HAP-1 (cell line): ENCODE data around the gene DMD.
"Not testable (repeated sequence)": the region's sequence is repeated elsewhere in the genome, so short reads cannot be mapped to it uniquely, and the experiment has no call there.

Source experiments
- DNase-seq, 2 experiments: peaks; one replicate each; pipeline ENCODE4 v3.0.0-alpha.2; 2016 to 2020; ENCODE audit warnings: low spot score in 2 of 2
- H3K27me3 ChIP-seq: fragments of 250-450 bp; sonication (Bioruptor Pico); 2 replicates; pipeline ENCODE4 v1.5.1; 2020; ENCODE audit warnings: low read depth, mild to moderate bottlenecking, moderate library complexity
- H3K36me3 ChIP-seq: fragments of 250-450 bp; sonication (Bioruptor Pico); replicated peaks from 2 replicates; pipeline ENCODE4 v1.5.1; 2020; ENCODE audit warnings: mild to moderate bottlenecking
- H3K4me1 ChIP-seq: fragments of 250-450 bp; sonication (Bioruptor Pico); 2 replicates; pipeline ENCODE4 v1.5.1; 2020; ENCODE audit warnings: mild to moderate bottlenecking
- H3K4me3 ChIP-seq: fragments of 250-450 bp; sonication (Bioruptor Pico); 2 replicates; pipeline ENCODE4 v1.5.1; 2020; ENCODE audit warnings: mild to moderate bottlenecking, moderate library complexity
- H3K9me3 ChIP-seq: fragments of 250-450 bp; sonication (Bioruptor Pico); 2 replicates; pipeline ENCODE4 v1.5.1; 2020; ENCODE audit warnings: mild to moderate bottlenecking, moderate library complexity
- in situ Hi-C: fragments of 300-500 bp; cut with MboI; formaldehyde crosslinking; loops from 3 replicates; pipeline ENCODE4 v1.14.3; 2020; ENCODE audit warnings: low sequenced_read_pairs, inconsistent platforms, mixed read lengths

DMD gene

DNA sequence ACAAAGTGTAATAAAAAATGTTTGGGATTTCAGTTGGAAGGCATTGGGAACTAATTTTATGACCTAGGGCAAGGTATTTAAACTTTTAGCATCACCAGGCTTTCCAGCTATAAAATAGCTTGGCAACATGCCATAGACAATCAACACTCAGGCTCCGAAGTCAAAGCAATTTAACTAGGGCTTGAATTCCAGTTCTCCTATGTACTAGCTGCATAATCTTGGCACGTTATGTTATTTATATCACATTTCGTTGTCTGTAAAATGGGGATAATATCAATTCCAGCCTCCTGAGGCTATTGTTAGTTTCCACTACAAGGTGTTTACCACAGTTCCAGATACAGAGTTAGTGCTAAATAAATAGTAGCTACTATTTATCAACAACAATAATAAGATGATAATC is 78.8 kb downstream of the DMD start:
- in situ Hi-C loops: no loop called here
- DNase-seq: no peak
- Histone ChIP-seq H3K4me3 (no peak overlapping the region), H3K36me3 (no peaks in the 10 kb centered on the region), H3K27me3 (no peaks in the 10 kb centered on the region), H3K4me1 (no peaks in the 10 kb centered on the region), H3K9me3 (no peaks in the 10 kb centered on the region)

DNA sequence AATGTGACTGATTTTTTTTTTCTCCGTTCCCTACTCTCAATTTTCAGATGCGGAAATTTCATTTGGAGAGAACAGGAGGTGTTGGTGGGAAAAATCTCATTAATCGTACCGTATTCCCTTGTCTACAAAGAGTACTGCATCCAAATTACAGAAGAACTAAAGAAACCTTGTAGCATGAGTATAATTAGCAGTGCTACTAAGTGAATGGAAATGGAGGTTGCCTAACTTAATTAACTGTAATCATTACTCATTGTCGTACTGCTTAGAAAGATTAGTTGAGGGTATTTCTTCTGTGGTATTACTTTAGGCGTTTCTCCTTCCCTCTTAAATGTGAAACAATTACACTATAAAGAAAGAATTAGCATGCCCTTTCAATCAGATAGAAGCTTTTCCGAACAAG is 81.7 kb downstream of the DMD start:
- H3K27me3 ChIP-seq: no peaks in the 10 kb centered on the region
- in situ Hi-C loops: no loop called here
- no peak overlapping the region for H3K4me3 ChIP-seq
- H3K9me3 ChIP-seq: no peaks in the 10 kb centered on the region
- H3K36me3 ChIP-seq: no peaks in the 10 kb centered on the region
- H3K4me1 ChIP-seq: no peaks in the 10 kb centered on the region
- DNase-seq: no peak

DNA sequence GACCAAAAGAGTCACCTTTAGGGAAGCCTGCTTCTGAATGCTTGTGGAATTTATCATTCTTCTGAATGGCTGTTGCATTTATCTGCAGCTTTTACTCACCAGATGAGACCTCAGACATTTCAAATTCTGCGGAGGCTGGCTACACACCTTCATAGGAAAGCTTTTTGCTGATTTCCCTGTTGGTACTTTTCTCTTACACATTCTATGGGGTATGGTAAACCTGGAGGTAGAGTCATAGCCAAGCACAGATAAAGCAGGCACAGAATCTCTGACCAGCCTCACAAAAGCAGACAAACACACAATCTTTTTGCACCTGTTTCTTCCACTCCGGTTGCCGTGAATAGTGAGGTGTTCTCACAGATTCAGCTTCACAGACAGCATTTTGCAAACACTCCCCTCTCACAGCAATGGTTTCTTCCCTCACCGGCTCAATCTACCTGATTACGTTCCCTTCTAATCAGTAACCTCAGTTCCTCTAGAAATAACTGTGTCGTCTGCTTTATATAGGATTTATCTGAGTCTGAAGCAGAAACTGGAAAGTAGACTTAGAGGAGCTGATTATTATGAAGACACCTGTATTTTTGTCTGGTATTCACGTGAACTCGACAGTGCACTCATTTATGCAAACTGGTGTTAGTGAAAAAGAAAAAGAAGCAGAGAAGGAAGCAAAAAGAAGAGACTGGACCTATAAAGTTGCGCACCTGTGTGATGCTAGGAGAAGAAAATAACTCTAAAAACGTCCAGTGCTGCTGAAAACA is 83.1 kb downstream of the DMD start:
- no peaks in the 10 kb centered on the region for H3K4me1 ChIP-seq
- in situ Hi-C loops: no loop called here
- H3K36me3 ChIP-seq: no peaks in the 10 kb centered on the region
- H3K9me3 ChIP-seq: no peaks in the 10 kb centered on the region
- no peak overlapping the region for H3K4me3 ChIP-seq
- DNase-seq: no peak
- H3K27me3 ChIP-seq: no peaks in the 10 kb centered on the region

DNA sequence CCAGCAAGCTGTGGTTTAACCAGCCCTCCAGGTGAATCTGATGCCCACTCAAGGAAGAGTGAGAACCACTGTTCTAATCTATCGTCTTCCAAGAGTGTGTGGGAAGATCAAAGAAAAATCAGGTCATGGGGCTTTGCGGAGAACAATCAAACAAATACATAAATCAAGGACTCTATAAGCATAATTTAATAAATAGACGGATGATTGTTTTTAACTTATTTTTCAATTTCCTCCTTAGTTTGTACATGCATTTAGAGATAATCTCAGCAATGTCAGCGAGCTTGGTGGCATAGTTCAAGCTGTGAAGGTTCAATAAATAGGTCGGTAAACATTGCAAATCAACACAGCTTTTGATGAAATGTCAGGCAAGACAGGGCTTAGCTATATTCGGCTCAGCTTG is 84.9 kb downstream of the DMD start:
- H3K9me3 ChIP-seq: no peaks in the 10 kb centered on the region
- in situ Hi-C loops: no loop called here
- no peaks in the 10 kb centered on the region for H3K36me3 ChIP-seq
- no peaks in the 10 kb centered on the region for H3K27me3 ChIP-seq
- no peaks in the 10 kb centered on the region for H3K4me1 ChIP-seq
- DNase-seq: no peak
- no peak overlapping the region for H3K4me3 ChIP-seq

DNA sequence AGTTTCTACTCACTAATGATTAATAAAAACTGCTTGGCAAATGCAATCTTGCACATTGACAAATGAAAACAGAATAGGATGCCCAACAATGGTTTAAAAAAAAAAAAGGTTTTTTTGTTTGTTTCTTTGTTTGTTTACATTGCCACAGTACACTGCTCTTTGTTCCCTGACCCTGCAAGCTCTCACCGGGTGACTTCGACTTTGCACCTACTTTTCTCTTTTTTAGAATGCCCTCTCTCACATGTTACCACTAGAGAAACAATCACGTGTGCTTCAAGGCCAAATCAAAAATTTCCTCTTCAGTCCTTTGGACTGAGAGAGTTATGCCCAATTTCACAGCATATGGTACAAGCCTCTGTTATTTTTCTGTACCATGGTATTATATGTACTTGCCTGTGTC is 101.5 kb downstream of the DMD start:
- DNase-seq: no peak
- Histone ChIP-seq H3K4me1 (no peaks in the 10 kb centered on the region), H3K27me3 (no peaks in the 10 kb centered on the region), H3K9me3 (no peaks in the 10 kb centered on the region), H3K4me3 (no peak overlapping the region), H3K36me3 (no peaks in the 10 kb centered on the region)
- in situ Hi-C loops: no loop called here

DNA sequence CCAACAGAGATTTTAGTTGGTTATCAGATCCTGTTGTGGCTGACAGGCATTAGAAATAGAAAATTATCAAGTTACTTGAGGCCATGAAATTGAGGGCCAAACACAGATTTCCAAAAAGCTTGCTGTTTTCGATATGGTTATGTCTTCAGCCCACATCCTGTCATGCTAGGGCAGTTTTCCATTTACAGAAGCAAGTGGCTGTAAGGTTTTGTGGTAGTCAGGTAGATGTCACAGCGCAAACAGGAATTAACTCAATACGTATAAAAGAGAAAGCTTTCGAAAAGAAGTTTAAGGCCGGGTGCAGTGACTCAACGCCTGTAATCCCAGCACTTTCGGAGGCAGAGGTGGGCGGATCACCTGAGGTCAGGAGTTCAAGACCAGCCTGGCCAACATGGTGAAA is 104.6 kb downstream of the DMD start:
- Histone ChIP-seq H3K27me3 (no peaks in the 10 kb centered on the region), H3K9me3 (no peaks in the 10 kb centered on the region), H3K36me3 (no peaks in the 10 kb centered on the region), H3K4me3 (no peak overlapping the region), H3K4me1 (no peaks in the 10 kb centered on the region)
- in situ Hi-C loops: no loop called here
- no peak for DNase-seq

DNA sequence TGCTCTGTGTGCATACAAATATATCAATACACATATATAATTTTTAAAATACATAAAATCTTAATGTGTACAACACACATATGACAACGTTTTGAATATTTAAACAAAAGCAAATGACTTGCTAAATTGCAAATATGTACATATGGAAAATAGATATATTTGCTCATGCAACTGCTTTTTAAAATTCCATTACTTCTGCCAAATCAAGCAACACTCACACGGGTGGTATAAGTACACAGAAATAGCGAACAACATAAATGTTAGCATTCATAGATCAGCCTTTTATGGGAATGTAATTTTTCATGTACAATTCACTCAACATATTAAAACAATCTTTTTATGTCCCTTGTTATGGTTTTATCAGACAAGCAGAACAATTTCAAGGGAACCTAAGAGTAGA is 116.3 kb downstream of the DMD start:
- H3K36me3 ChIP-seq: no peaks in the 10 kb centered on the region
- H3K27me3 ChIP-seq: no peaks in the 10 kb centered on the region
- H3K4me3 ChIP-seq: no peak overlapping the region
- in situ Hi-C loops: no loop called here
- DNase-seq: no peak
- H3K9me3 ChIP-seq: no peaks in the 10 kb centered on the region
- H3K4me1 ChIP-seq: no peaks in the 10 kb centered on the region

DNA sequence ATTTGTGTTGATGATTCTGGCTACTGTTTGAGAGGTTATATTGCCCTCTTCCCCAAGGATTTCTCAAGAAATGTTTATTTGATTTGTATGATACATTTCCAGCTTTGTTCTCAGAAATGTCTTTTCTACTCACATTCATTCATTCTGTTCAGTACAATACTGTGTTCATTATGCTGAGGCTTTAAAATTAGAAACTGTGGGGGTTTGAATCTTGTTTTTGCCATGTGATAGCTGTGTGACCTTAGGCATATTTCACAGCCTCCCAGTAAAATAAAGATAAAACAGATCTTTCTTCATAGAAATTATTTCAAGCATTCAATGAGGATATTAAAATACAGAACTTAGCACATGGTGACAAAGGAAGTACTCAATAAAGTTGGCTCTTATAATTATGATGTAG is 123.9 kb downstream of the DMD start:
- DNase-seq: no peak
- in situ Hi-C loops: no loop called here
- no peaks in the 10 kb centered on the region for H3K4me1 ChIP-seq
- no peaks in the 10 kb centered on the region for H3K9me3 ChIP-seq
- no peak overlapping the region for H3K4me3 ChIP-seq
- H3K27me3 ChIP-seq: no peaks in the 10 kb centered on the region
- H3K36me3 ChIP-seq: no peaks in the 10 kb centered on the region

DNA sequence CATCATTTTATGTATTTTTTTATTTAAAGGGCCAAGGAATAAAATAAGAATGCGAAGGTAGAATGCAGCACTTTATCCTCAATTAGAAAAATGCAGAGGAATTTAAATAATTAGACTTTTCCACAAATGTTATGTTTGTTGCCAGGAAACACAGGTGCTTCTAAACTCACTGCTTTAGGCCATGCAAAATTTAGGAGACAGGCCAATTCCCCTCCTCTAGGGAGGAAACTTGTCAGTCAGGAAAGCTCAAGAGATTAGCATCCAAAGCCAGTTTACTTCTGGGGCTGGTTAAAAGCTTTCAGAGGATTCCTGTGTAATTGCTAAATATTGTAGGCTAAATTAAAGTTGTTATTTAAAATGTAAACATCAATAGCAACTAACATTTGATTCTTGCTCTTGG is 124.5 kb downstream of the DMD start:
- no peak for DNase-seq
- no peak overlapping the region for H3K4me3 ChIP-seq
- no peaks in the 10 kb centered on the region for H3K9me3 ChIP-seq
- no peaks in the 10 kb centered on the region for H3K36me3 ChIP-seq
- no peaks in the 10 kb centered on the region for H3K4me1 ChIP-seq
- H3K27me3 ChIP-seq: no peaks in the 10 kb centered on the region
- in situ Hi-C loops: no loop called here

DNA sequence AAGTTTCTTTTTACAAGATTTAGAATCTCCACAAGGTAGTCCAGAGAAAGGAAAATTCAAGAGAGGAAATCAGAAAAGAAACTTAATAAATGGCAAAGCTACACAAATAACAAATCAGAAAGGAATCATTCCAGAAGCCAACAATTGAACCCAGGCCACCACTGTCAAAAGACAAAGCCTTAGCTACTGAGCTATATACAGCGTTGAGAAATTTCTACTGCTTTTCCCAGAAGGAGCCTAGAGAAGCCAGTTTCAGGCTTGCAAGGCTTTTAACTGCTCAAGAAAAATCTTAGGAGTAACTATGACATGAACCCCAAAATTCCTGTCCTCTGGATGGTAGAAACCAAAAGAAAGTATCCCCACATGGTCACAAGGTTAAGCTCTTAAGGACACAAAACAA is 129.0 kb downstream of the DMD start:
- DNase-seq: no peak
- H3K4me1 ChIP-seq: no peaks in the 10 kb centered on the region
- H3K36me3 ChIP-seq: no peaks in the 10 kb centered on the region
- in situ Hi-C loops: no loop called here
- no peak overlapping the region for H3K4me3 ChIP-seq
- no peaks in the 10 kb centered on the region for H3K27me3 ChIP-seq
- no peaks in the 10 kb centered on the region for H3K9me3 ChIP-seq

DNA sequence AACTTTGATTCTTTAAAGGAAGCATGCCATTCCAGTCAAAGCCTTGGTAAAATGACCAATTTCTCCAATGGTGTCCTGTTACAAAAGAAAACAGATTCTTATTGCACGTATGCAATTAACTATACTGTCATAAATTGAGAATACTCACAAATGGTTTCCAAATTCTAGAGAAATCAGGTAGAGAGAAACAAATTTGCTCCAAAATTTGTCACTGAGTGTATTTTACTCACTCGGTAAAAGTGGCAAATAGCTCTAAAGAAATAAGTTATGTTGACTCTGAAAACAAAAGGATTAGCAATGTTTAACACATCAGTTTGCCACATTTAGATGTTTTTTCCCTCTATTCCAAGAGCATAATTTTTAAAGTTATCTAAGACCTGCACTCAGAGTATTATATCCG is 133.1 kb downstream of the DMD start:
- Histone ChIP-seq H3K4me1 (no peaks in the 10 kb centered on the region), H3K27me3 (no peaks in the 10 kb centered on the region), H3K9me3 (no peaks in the 10 kb centered on the region), H3K36me3 (no peaks in the 10 kb centered on the region), H3K4me3 (no peak overlapping the region)
- no peak for DNase-seq
- in situ Hi-C loops: no loop called here

DNA sequence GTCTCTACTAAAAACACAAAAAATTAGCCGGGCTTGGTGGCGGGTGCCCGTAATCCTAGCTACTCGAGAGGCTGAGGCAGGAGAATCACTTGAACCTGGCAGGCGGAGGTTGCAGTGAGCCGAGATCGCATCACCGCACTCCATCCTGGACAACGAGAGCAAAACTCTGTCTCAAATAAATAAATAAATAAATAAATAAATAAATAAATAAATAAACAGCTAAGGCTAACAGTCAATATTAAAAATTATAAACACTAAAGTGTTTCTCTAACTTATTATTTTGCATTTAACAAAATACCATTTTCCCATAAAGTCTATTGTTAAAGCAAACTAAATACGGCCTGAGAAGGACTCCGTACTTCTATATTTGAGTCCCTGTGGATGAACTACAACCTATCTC is 137.7 kb downstream of the DMD start:
- H3K36me3 ChIP-seq, H3K9me3 ChIP-seq, H3K4me3 ChIP-seq, H3K27me3 ChIP-seq, DNase-seq, in situ Hi-C loops, H3K4me1 ChIP-seq: not testable (repeated sequence)

DNA sequence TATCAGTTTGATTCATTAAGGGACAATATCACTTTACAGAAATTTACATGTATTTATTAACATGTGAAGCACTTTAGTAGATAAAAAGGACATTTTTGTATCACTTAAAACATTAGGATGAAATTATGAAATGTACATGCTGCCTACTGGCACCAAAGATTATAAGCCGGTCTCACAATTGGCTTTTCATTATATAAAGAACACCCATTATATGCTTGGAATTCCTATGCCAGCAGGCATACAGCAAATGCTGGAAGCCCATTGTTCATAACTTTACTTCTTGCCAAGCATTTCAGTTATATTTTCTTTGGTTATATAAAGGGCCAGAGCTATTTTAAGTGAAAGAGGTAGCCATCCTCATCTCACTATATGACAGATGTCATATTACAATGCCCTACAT is 145.9 kb downstream of the DMD start:
- no peak overlapping the region for H3K4me3 ChIP-seq
- in situ Hi-C loops: no loop called here
- no peaks in the 10 kb centered on the region for H3K9me3 ChIP-seq
- H3K27me3 ChIP-seq: no peaks in the 10 kb centered on the region
- no peak for DNase-seq
- H3K36me3 ChIP-seq: no peaks in the 10 kb centered on the region
- H3K4me1 ChIP-seq: no peaks in the 10 kb centered on the region

DNA sequence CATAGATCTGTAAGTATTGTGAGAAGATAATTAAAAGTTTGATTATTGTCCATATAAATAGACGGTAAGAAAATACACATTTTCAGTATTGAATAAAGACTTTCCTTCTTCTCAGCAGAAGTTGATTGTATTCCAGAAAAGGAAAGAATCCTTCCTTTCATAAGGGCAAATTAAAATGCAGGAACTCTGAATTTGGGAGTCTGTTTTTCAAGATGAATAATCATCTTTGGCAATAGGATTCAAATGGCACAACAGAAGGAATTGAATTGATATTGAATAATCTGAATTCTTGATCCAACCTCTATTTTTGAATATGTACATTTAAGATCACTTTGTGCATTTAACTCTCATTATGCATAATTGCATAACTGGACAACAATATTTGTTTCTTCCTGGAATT is 149.3 kb downstream of the DMD start:
- Histone ChIP-seq H3K27me3 (no peaks in the 10 kb centered on the region), H3K4me3 (no peak overlapping the region), H3K9me3 (no peaks in the 10 kb centered on the region), H3K4me1 (no peaks in the 10 kb centered on the region), H3K36me3 (no peaks in the 10 kb centered on the region)
- in situ Hi-C loops: no loop called here
- DNase-seq: no peak

DNA sequence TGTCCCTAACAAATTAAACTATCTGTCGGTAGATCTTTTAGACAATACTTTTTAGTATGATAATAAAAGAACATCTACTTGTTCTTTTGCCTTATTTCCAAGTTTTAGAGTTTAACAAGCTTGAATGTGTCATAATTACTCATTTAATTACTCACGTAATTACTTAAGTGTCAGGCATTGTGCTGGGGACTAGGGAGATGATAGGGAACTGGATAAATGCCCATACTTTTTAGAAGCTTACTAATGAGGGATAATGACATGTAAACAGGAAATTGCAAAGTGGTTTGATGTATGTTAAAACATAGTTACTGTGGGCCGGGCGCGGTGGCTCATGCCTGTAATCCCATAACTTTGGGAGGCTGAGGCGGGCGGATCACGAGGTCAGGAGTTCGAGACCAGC is 158.3 kb downstream of the DMD start:
- Histone ChIP-seq H3K27me3 (no peaks in the 10 kb centered on the region), H3K36me3 (no peaks in the 10 kb centered on the region), H3K9me3 (no peaks in the 10 kb centered on the region), H3K4me3 (no peak overlapping the region), H3K4me1 (no peaks in the 10 kb centered on the region)
- DNase-seq: no peak
- in situ Hi-C loops: no loop called here
